KBM-7 (cell line): ENCODE measurements around the gene MARF1.
"Not testable (repeated sequence)": the region's sequence is repeated elsewhere in the genome, so short reads cannot be mapped to it uniquely, and the experiment has no call there.

ENCODE experiments used
- DNase-seq: peaks from one replicate; pipeline ENCODE4 v3.0.0-alpha.2; 2015
- in situ Hi-C: fragments of 300-500 bp; cut with MboI; formaldehyde crosslinking; loops from 2 replicates; pipeline ENCODE4 v1.14.3; 2020; ENCODE audit warnings: low sequenced_read_pairs, low pct_unique_long_range_greater_than_20kb, mixed read lengths

MARF1 gene, protein sequence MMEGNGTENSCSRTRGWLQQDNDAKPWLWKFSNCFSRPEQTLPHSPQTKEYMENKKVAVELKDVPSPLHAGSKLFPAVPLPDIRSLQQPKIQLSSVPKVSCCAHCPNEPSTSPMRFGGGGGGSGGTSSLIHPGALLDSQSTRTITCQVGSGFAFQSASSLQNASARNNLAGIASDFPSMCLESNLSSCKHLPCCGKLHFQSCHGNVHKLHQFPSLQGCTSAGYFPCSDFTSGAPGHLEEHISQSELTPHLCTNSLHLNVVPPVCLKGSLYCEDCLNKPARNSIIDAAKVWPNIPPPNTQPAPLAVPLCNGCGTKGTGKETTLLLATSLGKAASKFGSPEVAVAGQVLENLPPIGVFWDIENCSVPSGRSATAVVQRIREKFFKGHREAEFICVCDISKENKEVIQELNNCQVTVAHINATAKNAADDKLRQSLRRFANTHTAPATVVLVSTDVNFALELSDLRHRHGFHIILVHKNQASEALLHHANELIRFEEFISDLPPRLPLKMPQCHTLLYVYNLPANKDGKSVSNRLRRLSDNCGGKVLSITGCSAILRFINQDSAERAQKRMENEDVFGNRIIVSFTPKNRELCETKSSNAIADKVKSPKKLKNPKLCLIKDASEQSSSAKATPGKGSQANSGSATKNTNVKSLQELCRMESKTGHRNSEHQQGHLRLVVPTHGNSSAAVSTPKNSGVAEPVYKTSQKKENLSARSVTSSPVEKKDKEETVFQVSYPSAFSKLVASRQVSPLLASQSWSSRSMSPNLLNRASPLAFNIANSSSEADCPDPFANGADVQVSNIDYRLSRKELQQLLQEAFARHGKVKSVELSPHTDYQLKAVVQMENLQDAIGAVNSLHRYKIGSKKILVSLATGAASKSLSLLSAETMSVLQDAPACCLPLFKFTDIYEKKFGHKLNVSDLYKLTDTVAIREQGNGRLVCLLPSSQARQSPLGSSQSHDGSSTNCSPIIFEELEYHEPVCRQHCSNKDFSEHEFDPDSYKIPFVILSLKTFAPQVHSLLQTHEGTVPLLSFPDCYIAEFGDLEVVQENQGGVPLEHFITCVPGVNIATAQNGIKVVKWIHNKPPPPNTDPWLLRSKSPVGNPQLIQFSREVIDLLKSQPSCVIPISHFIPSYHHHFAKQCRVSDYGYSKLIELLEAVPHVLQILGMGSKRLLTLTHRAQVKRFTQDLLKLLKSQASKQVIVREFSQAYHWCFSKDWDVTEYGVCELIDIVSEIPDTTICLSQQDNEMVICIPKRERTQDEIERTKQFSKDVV (N-terminal part only)

GRCh38 chr16:15643048-15643945, at the start of gene MARF1:
TSS of gene MARF1 (minus strand) at chr16:15643154. CDS start at chr16:15639233, 3,921 bp downstream.
- DNase-seq, result peak; percentile 94
- in situ Hi-C loops, result no loop called here

DNA sequence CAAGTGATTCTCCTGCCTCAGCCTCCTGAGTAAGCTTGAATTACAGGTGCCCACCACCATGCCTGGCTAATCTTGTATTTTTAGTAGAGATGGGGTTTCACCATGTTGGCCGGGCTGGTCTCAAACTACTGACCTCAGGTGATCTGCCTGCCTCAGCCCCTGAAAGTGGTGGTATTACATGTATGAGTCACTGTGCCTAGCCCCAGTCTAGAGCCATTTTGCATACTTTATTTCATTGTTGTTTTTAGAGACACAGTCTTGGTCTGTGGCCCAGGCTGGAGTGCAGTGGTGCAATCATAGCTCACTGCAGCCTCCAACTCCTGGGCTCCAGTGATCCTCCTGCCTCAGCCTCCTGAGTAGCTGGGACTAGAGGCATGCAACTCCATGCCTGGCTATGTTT, 49.6 kb upstream of the MARF1 start:
- DNase-seq, in situ Hi-C loops: not testable (repeated sequence)

- in situ Hi-C loops, result no loop called here
- DNase-seq, result no peak
These were observed 48.1 kb upstream of the MARF1 start for GRCh38 chr16:15691046-15691445.

DNA sequence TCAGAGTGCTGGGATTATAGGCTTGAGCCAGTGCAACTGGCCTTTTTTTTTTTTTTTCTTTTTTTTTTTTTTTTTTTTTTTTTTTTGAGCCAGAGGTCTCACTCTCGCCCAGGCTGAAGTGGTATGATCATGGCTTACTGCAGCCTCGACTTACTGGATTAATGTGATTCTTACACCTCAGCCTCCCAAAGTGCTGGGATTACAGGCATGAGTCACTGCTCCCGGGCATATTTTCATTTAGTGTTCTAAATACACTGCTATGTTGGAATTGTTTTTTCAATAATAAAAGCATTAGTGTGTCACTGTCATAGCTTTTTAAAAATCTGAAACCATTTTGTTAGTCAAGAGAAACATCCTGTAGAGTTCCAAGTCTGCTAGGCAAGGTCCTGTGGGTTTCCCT, 47.3 kb upstream of the MARF1 start:
- in situ Hi-C loops, result no loop called here
- no peak for DNase-seq

- DNase-seq, result no peak
- in situ Hi-C loops, result no loop called here
These were observed 46.3 kb upstream of the MARF1 start for GRCh38 chr16:15689290-15689689.

GRCh38 chr16:15686287-15686686, 43.3 kb upstream of the MARF1 start:
- in situ Hi-C loops, result no loop called here
- DNase-seq, result no peak

GRCh38 chr16:15682105-15682570, 39.2 kb upstream of the MARF1 start:
- peak; percentile 68 for DNase-seq
- in situ Hi-C loops, result no loop called here

- DNase-seq, result no peak
- in situ Hi-C loops, result no loop called here
These were observed 34.5 kb upstream of the MARF1 start for GRCh38 chr16:15677447-15677846.

GRCh38 chr16:15676506-15676905, 33.6 kb upstream of the MARF1 start:
- in situ Hi-C loops, result no loop called here
- no peak for DNase-seq

GRCh38 chr16:15674571-15674970, 31.6 kb upstream of the MARF1 start:
- in situ Hi-C loops, result no loop called here
- no peak for DNase-seq

DNA sequence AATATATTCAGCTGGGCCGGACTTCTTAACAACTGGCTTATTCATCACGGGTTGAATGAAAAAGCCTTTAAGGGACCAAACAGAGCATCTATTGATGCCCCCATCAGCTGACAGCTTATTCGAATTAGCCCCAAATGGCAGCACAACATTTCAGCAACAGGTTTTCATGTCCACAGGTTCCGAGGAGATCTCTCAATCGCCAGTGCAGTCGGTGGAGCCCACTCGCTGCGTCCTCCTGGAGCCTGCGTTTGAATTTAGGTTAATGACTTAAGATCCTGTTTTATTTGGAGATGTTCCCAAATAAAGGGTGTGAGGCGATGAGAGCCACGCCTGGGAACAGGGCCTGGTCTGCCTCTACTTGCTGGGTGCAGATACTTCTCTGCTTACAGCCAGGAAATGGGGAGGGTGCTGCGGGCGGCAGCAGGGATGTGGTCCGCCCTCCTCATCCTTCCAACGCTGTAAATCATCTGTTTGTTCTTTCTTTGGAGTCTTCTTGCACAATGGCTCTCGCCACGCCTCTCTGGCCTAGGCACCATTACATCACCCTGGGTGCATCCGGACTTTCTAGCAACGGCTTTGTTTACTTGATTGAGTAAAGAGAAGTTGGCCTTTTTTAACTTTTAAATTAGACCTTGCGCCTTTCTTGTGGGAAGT, 29.7 kb upstream of the MARF1 start:
- DNase-seq, result peak; percentile 97
- in situ Hi-C loops, result no loop called here

- DNase-seq, in situ Hi-C loops: not testable (repeated sequence)
These were observed 29.2 kb upstream of the MARF1 start for GRCh38 chr16:15672127-15672513.

DNA sequence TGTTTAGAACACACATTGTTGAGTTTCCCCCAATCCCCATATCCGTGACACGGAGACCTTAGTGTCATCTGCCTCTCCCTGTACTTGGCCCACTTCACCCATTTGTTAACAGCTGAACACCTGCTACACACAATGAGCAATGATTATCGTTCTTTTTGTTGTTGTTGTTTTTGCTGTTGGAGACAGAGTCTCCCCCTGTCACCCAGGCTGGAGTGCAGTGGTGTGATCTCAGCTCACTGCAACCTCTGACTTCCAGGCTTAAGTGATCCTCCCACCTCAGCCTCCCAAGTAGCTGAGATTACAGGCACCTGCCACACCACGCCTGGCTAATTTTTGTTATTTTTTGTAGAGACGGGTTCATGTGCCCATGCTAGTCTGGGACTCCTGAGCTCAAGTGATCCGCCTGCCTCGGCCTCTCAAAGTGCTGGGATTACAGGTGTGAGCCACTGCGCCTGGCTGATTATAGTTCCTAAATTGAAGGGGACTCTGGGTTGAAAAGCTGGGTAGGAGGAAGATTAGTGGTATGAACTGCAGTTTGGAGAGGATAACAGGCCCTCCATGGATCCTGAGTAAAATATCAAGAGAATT, 28.7 kb upstream of the MARF1 start:
- in situ Hi-C loops, result no loop called here
- no peak for DNase-seq

GRCh38 chr16:15667091-15667742, 24.3 kb upstream of the MARF1 start:
- in situ Hi-C loops, result no loop called here
- no peak for DNase-seq

DNA sequence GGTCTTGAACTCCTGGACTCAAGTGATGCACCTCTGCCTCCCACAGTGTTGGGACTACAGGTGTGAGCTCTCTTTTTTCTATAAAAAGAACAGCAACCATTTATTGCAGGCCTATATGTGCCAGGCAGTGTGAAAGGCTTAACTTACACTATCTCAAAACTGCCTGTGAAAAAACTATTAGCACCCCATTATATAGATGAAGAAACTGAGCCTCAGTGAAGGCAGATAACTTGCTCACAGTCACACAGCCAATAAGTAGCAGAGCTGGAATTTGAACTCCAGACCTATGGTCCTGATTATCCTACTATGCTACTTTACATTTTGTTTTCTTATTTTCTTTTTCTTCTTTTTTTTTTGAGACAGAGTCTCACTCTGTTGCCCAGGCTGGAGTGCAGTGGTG, 22.2 kb upstream of the MARF1 start:
- DNase-seq, result no peak
- in situ Hi-C loops, result no loop called here

- in situ Hi-C loops, result no loop called here
- DNase-seq, result no peak
These were observed 17.2 kb upstream of the MARF1 start for GRCh38 chr16:15660203-15660601.

- in situ Hi-C loops, result no loop called here
- no peak for DNase-seq
These were observed 15.6 kb upstream of the MARF1 start for GRCh38 chr16:15658556-15658955.
